ENCODE results near the gene DDX27. TPM values are rescaled to one million over a fixed set of nuclear protein-coding genes. Genes with fewer than 3 reads are reported as not detected.

DDX27 gene
- total and polyA plus RNA-seq, 4 donors = 8.8 to 16.0 (median 13.0) TPM

DNA sequence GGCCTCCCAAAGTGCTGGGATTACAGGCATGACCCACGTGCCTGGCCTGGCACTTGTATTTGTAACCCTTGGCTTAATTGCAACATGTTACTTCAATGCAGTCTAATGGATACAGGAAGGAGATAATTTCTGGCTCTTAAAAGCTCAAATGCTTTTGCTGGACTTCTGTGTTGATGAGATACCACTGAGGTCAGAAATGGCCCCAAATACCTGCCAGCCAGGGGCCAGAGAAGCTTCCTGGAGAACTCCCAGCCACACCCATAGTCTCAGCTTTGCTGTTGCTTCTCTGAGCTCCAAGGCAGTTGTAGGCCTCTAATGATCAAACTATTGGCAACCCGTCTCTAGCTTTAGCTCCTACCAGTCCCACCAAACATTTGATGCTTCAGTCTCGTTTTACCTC, 72.8 kb downstream of the DDX27 start:
- 67% methylated on average over 3 of the region's 3 CpGs for WGBS
- DNase-seq (ENCODE audit: low spot score) = no peak
- Histone ChIP-seq H3K36me3 (ENCODE audit: control insufficient read depth in 4 of 4, insufficient read depth in 3 of 4, low read depth in 1 of 4, low read length in 3 of 4) (peaks cover 16 to 46% (median 39%) of the 10 kb centered on the region in 4 donors), H3K9ac (ENCODE audit: low read depth in 1 of 2, low read length in 2 of 2) (no peak overlapping the region), H3K9me3 (ENCODE audit: control insufficient read depth in 4 of 4, low read length in 3 of 4) (peaks cover 0 to 3% (median 2%) of the 10 kb centered on the region in 4 donors), H3K4me1 (ENCODE audit: control insufficient read depth in 4 of 4, insufficient read depth in 4 of 4, low read length in 3 of 4) (no peaks in the 10 kb centered on the region), H3K27me3 (ENCODE audit: control insufficient read depth in 4 of 4, insufficient read depth in 4 of 4, low read length in 3 of 4) (no peaks in the 10 kb centered on the region), H3K27ac (ENCODE audit: low read depth in 1 of 2, low read length in 2 of 2) (no peak overlapping the region), H3K4me3 (ENCODE audit: low read depth in 1 of 3, low read length in 3 of 3) (no peak overlapping the region)
- TF ChIP-seq, protein P1, sequence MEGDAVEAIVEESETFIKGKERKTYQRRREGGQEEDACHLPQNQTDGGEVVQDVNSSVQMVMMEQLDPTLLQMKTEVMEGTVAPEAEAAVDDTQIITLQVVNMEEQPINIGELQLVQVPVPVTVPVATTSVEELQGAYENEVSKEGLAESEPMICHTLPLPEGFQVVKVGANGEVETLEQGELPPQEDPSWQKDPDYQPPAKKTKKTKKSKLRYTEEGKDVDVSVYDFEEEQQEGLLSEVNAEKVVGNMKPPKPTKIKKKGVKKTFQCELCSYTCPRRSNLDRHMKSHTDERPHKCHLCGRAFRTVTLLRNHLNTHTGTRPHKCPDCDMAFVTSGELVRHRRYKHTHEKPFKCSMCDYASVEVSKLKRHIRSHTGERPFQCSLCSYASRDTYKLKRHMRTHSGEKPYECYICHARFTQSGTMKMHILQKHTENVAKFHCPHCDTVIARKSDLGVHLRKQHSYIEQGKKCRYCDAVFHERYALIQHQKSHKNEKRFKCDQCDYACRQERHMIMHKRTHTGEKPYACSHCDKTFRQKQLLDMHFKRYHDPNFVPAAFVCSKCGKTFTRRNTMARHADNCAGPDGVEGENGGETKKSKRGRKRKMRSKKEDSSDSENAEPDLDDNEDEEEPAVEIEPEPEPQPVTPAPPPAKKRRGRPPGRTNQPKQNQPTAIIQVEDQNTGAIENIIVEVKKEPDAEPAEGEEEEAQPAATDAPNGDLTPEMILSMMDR (IDR thresholded peaks at IDR 0.05; ENCODE audit: low read depth, low read length, missing input control) = no peak
- TF ChIP-seq FOXA2 (IDR thresholded peaks at IDR 0.05) (no peak), EGR1 (IDR thresholded peaks at IDR 0.05; ENCODE audit: low read depth in 2 of 2) (no peak), JUND (IDR thresholded peaks at IDR 0.05) (no peak)

DNA sequence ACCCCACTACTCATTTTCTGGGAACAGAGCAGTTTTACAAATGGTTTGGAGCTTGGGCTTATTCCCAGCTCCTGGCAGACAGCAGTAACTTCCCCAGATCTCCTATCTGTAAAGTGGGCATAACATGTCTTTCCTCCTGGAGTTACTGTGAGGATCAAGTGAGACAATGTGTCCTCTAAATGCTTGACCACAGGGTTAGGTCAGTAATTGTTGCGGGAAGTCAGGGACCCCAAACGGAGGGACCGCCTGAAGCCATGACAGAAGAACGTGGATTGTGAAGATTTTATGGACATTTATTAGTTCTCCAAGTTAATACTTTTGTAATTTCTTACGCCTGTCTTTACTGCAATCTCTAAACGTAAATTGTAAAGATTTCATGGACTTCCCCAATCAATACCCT, 73.9 kb downstream of the DDX27 start:
- H3K27ac ChIP-seq (ENCODE audit: low read depth in 1 of 2, low read length in 2 of 2) = no peak overlapping the region
- H3K9ac ChIP-seq (ENCODE audit: low read depth in 1 of 2, low read length in 2 of 2) = no peak overlapping the region
- TF ChIP-seq, protein P2, sequence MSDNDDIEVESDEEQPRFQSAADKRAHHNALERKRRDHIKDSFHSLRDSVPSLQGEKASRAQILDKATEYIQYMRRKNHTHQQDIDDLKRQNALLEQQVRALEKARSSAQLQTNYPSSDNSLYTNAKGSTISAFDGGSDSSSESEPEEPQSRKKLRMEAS (IDR thresholded peaks at IDR 0.05) = no peak
- no peak for TF ChIP-seq FOXA2 (IDR thresholded peaks at IDR 0.05)
- TF ChIP-seq RXRA (IDR thresholded peaks at IDR 0.05) = no peak
- no peak for TF ChIP-seq SP1 (IDR thresholded peaks at IDR 0.05)
- TF ChIP-seq HNF4G (IDR thresholded peaks at IDR 0.05) = no peak
- no peak for TF ChIP-seq HNF4A (conservative IDR thresholded peaks at IDR 0.05)
- TF ChIP-seq GABPA (IDR thresholded peaks at IDR 0.05 in 1 of 2, conservative IDR thresholded peaks at IDR 0.05 in 1 of 2) = no peak
- no peak for TF ChIP-seq YY1 (IDR thresholded peaks at IDR 0.05)
- H3K27me3 ChIP-seq (ENCODE audit: control insufficient read depth in 4 of 4, insufficient read depth in 4 of 4, low read length in 3 of 4) = no peaks in the 10 kb centered on the region
- H3K4me3 ChIP-seq (ENCODE audit: low read depth in 1 of 3, low read length in 3 of 3) = no peak overlapping the region
- peaks cover 16 to 35% (median 28%) of the 10 kb centered on the region in 4 donors for H3K36me3 ChIP-seq (ENCODE audit: control insufficient read depth in 4 of 4, insufficient read depth in 3 of 4, low read depth in 1 of 4, low read length in 3 of 4)
- DNase-seq (ENCODE audit: low spot score) = no peak
- no peaks in the 10 kb centered on the region for H3K4me1 ChIP-seq (ENCODE audit: control insufficient read depth in 4 of 4, insufficient read depth in 4 of 4, low read length in 3 of 4)
- 97% methylated on average over 6 of the region's 6 CpGs for WGBS
- no peaks in the 10 kb centered on the region for H3K9me3 ChIP-seq (ENCODE audit: control insufficient read depth in 4 of 4, low read length in 3 of 4)

Small RNA genes lying within 50 kb of the gene (small RNA-seq; reads per million reads assigned to genes)
- gene SNORD12B (3,314 reads per million, percentile 100 among the genes with 10 or more reads in this experiment), gene SNORD12C (1,481 reads per million, percentile 99 among the genes with 10 or more reads in this experiment)

Other genes with a start within 250 kb of the DDX27 start
- 10 to 100 TPM; 24.3 to 48.8 TPM for gene CSE1L, start 173.1 kb upstream of the DDX27 start, total RNA-seq
- 10 to 100 TPM; 13.1 to 14.4 TPM for gene CSE1L, start 173.1 kb upstream of the DDX27 start, polyA plus RNA-seq
- 10 to 100 TPM; 59.4 to 89.2 TPM for gene STAU1, start 31.1 kb upstream of the DDX27 start, total RNA-seq
- 10 to 100 TPM; 53.5 to 71.0 TPM for gene STAU1, start 31.1 kb upstream of the DDX27 start, polyA plus RNA-seq
- gene ZNFX1, start 58.6 kb downstream of the DDX27 start, total RNA-seq = 10 to 100 TPM; 10.1 to 16.1 TPM
- gene ZNFX1, start 58.6 kb downstream of the DDX27 start, polyA plus RNA-seq = 1 to 10 TPM; 6.9 to 7.2 TPM